ENCODE data around the gene SCGB1D4.

- TF ChIP-seq POLR2A (IDR thresholded peaks at IDR 0.05) (no peak), CTCF (IDR thresholded peaks at IDR 0.05 in 8 of 11, conservative IDR thresholded peaks at IDR 0.05 in 3 of 11) (no peak)
Observed at GRCh38 chr11:62306227-62306626, 7.4 kb upstream of the SCGB1D4 start.

All from spleen (tissue), 7 donors.